SK-N-SH treated with all-trans-retinoic acid at 6 μM for 48 hours (cell line): ENCODE data around the gene LBH.

Experiments
- ATAC-seq: fragments of 200-7000 bp; cut with Tn5 transposase; 3 replicates; pipeline ENCODE4 v1.9.1; 2020; ENCODE audit warnings: mild to moderate bottlenecking, moderate library complexity
- ARNTL ChIP-seq: fragments of 450-650 bp; formaldehyde crosslinking; IDR thresholded peaks from 2 replicates; pipeline ENCODE4 v1.5.0; 2020; ENCODE audit warnings: low read depth, mild to moderate bottlenecking, moderate library complexity, borderline replicate concordance
- BACH2 ChIP-seq: fragments of 250-450 bp; sonication (Bioruptor Pico); IDR thresholded peaks from 2 replicates; pipeline ENCODE4 v1.9.0; 2021; ENCODE audit warnings: mild to moderate bottlenecking, borderline replicate concordance
- CREB5 ChIP-seq: fragments of 250-450 bp; sonication (Bioruptor Pico); IDR thresholded peaks from 2 replicates; pipeline ENCODE4 v1.5.1; 2020; ENCODE audit warnings: low read depth, mild to moderate bottlenecking, moderate library complexity
- CSDC2 ChIP-seq: fragments of 250-450 bp; sonication (Bioruptor Pico); IDR thresholded peaks from 2 replicates; pipeline ENCODE4 v1.5.0; 2020; ENCODE audit warnings: mild to moderate bottlenecking, moderate library complexity
- CSRNP3 ChIP-seq: fragments of 250-450 bp; sonication (Bioruptor Pico); IDR thresholded peaks from 2 replicates; pipeline ENCODE4 v1.5.1; 2021; ENCODE audit warnings: mild to moderate bottlenecking, moderate library complexity
- ESRRG ChIP-seq: fragments of 250-450 bp; sonication (Bioruptor Pico); IDR thresholded peaks from 2 replicates; pipeline ENCODE4 v1.6.1; 2021; ENCODE audit warnings: mild to moderate bottlenecking
- ISL1 ChIP-seq: fragments of 250-450 bp; sonication (Bioruptor Pico); IDR thresholded peaks from 2 replicates; pipeline ENCODE4 v2.1.2; 2022; ENCODE audit warnings: mild to moderate bottlenecking, moderate library complexity
- OSR1 ChIP-seq: fragments of 250-450 bp; sonication (Bioruptor Pico); IDR thresholded peaks from 2 replicates; pipeline ENCODE4 v1.8.0; 2022; ENCODE audit warnings: moderate library complexity, mild to moderate bottlenecking, inconsistent platforms
- PATZ1 ChIP-seq: fragments of 250-450 bp; sonication (Bioruptor Pico); IDR thresholded peaks from 2 replicates; pipeline ENCODE4 v1.8.0; 2020; ENCODE audit warnings: mild to moderate bottlenecking, moderate library complexity, borderline replicate concordance
- RARB ChIP-seq: fragments of 250-450 bp; sonication (Bioruptor Pico); IDR thresholded peaks from 2 replicates; pipeline ENCODE4 v1.8.0; 2021; ENCODE audit warnings: mild to moderate bottlenecking, moderate library complexity
- SNAI2 ChIP-seq: fragments of 250-450 bp; sonication (Bioruptor Pico); IDR thresholded peaks from 2 replicates; pipeline ENCODE4 v1.5.0; 2020; ENCODE audit warnings: mild to moderate bottlenecking, moderate library complexity
- TCF4 ChIP-seq: fragments of 250-450 bp; sonication (Bioruptor Pico); IDR thresholded peaks from 2 replicates; pipeline ENCODE4 v1.8.0; 2021; ENCODE audit warnings: mild to moderate bottlenecking, moderate library complexity, borderline replicate concordance
- ZFP3 ChIP-seq: fragments of 250-450 bp; sonication (Bioruptor Pico); IDR thresholded peaks from 2 replicates; pipeline ENCODE4 v1.5.0; 2020; ENCODE audit warnings: mild to moderate bottlenecking, moderate library complexity
- ZFP30 ChIP-seq: fragments of 450-650 bp; formaldehyde crosslinking; IDR thresholded peaks from 2 replicates; pipeline ENCODE4 v1.5.0; 2022; ENCODE audit warnings: mild to moderate bottlenecking, moderate library complexity
- ZNF565 ChIP-seq: fragments of 450-650 bp; formaldehyde crosslinking; conservative IDR thresholded peaks from 2 replicates; pipeline ENCODE4 v1.5.0; 2020; ENCODE audit warnings: low read depth, mild to moderate bottlenecking, moderate library complexity
- ZNF70 ChIP-seq: fragments of 450-650 bp; formaldehyde crosslinking; IDR thresholded peaks from 2 replicates; pipeline ENCODE4 v1.5.0; 2020; ENCODE audit warnings: mild to moderate bottlenecking, moderate library complexity
- ZNF8 ChIP-seq: fragments of 450-650 bp; formaldehyde crosslinking; IDR thresholded peaks from 2 replicates; pipeline ENCODE4 v1.5.0; 2020; ENCODE audit warnings: mild to moderate bottlenecking, moderate library complexity
- TF ChIP-seq, protein P1 (sequence below): fragments of 250-450 bp; sonication (Bioruptor Pico); IDR thresholded peaks from 2 replicates; pipeline ENCODE4 v1.5.0; 2020; ENCODE audit warnings: mild to moderate bottlenecking, moderate library complexity

Gene LBH

DNA sequence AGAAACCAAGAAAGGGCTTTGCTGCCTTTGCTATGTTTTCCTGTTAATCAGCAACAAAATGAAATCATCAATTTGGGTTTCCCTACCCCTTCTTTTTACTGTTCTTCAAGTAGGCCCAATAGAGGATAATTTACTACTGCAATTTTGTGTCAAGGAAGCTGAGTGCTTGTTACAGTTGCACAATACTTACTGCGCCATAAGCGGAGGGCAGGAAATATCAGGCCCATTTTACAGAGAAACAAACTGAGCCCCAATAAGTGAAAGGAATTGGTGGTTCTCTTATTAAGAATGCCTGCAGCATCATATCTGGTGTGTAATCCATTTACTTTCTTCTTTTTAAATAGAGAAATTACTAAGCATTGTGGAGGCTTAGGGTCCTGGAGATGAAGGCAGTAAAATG, 9.3 kb upstream of the LBH start (continued):
- TF ChIP-seq, protein P1, sequence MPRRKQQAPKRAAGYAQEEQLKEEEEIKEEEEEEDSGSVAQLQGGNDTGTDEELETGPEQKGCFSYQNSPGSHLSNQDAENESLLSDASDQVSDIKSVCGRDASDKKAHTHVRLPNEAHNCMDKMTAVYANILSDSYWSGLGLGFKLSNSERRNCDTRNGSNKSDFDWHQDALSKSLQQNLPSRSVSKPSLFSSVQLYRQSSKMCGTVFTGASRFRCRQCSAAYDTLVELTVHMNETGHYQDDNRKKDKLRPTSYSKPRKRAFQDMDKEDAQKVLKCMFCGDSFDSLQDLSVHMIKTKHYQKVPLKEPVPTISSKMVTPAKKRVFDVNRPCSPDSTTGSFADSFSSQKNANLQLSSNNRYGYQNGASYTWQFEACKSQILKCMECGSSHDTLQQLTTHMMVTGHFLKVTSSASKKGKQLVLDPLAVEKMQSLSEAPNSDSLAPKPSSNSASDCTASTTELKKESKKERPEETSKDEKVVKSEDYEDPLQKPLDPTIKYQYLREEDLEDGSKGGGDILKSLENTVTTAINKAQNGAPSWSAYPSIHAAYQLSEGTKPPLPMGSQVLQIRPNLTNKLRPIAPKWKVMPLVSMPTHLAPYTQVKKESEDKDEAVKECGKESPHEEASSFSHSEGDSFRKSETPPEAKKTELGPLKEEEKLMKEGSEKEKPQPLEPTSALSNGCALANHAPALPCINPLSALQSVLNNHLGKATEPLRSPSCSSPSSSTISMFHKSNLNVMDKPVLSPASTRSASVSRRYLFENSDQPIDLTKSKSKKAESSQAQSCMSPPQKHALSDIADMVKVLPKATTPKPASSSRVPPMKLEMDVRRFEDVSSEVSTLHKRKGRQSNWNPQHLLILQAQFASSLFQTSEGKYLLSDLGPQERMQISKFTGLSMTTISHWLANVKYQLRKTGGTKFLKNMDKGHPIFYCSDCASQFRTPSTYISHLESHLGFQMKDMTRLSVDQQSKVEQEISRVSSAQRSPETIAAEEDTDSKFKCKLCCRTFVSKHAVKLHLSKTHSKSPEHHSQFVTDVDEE (CRISPR knock-in tag): no peak
- TF ChIP-seq SNAI2 (CRISPR knock-in tag) (no peak), CSRNP3 (CRISPR knock-in tag) (no peak), OSR1 (no peak), ZNF565 (CRISPR knock-in tag) (no peak), CSDC2 (no peak), ESRRG (CRISPR knock-in tag) (no peak)

- no peak for TF ChIP-seq BACH2
- no peak for TF ChIP-seq ZFP3 (CRISPR knock-in tag)
- no peak for TF ChIP-seq ZNF70 (CRISPR knock-in tag)
- TF ChIP-seq CREB5: no peak
- TF ChIP-seq ISL1 (CRISPR knock-in tag): no peak
- TF ChIP-seq RARB (CRISPR knock-in tag): no peak
- no peak for TF ChIP-seq SNAI2 (CRISPR knock-in tag)
- TF ChIP-seq ZNF8 (CRISPR knock-in tag): no peak
- no peak for TF ChIP-seq CSRNP3 (CRISPR knock-in tag)
- TF ChIP-seq PATZ1: no peak
- ATAC-seq: no peak
Observed at GRCh38 chr2:30222636-30223360, 8.5 kb upstream of the LBH start.

- ATAC-seq: no peak
- TF ChIP-seq, protein P1 (CRISPR knock-in tag): no peak
- TF ChIP-seq ARNTL (CRISPR knock-in tag) (no peak), CSRNP3 (CRISPR knock-in tag) (no peak), ZFP30 (no peak), CSDC2 (no peak), ESRRG (CRISPR knock-in tag) (no peak), SNAI2 (CRISPR knock-in tag) (no peak), ZNF8 (CRISPR knock-in tag) (no peak), TCF4 (CRISPR knock-in tag) (no peak)
Observed at GRCh38 chr2:30223413-30223874, 7.9 kb upstream of the LBH start.
